GM21528 (cell line): Measurements from ENCODE around the gene CAMK1G.
A peak's percentile ranks its signal among the peaks of the same experiment; 100 is the strongest.

Experiments used
- ATAC-seq: cut with Tn5 transposase; IDR thresholded peaks from one replicate; pipeline ENCODE4 v1.9.1; 2021; ENCODE audit warnings: mild to moderate bottlenecking, moderate library complexity; ENCODE audit not compliant: unreplicated experiment, low FRiP score

CAMK1G gene

DNA sequence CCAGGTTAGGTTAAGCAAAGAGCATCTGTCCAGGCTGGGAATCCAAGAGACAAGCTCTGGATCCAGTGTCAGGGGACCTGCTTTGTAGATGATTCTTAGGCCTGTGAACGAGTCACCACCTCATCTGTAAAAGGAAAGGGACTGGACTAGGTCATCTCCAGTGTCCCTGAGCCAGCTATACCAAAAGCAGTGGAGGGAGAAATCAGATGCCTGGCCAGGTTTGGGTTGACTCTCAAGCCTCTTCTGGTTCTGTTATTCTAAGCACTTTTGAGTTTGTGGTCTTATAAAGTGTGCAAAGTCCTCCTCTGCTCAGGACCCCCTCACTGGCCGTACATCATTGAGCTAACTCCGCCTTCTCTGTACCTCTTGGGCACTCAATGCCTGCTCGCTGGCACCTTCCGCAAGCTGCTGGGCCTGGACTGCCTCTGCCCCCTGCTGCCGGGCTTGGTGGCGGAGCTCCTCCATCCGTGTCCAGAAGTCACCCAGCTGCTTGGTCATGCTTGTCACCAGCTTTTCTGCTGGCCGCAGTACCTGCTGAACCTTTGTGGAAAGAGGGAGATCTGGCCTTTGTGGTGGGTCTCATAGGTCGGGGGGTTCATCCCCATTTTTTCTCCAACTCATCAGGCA is 33.6 kb downstream of the CAMK1G start:
- no peak for ATAC-seq

DNA sequence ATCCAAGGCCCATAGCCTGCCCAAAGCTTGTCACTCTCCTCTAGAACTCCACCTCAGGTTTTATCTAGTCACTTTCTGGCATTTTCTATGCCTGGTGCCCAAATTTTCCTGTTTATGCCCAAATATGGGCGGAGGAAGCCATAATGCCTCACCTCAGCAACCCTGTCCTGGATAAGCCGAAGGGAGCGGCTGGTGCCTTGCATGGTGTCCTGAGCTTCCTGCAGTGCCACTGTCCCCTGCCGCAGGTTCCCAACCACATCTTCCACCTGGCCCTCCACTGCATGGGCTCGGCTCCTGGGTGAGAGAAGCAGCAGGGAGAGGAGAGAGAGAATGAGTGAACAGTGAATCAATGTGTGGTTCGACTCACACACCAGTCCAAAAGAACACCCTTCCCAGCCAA is 34.2 kb downstream of the CAMK1G start:
- ATAC-seq = no peak

DNA sequence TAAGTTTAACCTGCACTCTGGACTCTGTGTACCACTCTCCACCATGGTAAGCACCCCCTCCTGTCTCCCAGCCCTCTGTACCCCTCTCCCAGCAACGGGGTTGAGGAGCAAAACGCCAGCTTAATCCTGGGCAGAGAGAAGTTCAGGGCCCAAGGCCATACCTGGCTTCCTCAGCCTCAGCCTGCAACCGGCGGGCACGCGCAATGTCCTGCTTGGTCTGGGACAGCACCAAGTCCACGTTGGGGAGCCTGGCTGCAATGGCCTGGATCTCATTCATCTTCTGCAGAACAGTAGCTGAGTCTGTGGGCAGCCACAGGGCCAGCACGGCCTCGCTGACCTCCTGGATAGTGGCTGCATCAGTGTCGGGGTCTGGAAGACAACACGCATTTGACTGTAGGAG is 34.8 kb downstream of the CAMK1G start:
- no peak for ATAC-seq

DNA sequence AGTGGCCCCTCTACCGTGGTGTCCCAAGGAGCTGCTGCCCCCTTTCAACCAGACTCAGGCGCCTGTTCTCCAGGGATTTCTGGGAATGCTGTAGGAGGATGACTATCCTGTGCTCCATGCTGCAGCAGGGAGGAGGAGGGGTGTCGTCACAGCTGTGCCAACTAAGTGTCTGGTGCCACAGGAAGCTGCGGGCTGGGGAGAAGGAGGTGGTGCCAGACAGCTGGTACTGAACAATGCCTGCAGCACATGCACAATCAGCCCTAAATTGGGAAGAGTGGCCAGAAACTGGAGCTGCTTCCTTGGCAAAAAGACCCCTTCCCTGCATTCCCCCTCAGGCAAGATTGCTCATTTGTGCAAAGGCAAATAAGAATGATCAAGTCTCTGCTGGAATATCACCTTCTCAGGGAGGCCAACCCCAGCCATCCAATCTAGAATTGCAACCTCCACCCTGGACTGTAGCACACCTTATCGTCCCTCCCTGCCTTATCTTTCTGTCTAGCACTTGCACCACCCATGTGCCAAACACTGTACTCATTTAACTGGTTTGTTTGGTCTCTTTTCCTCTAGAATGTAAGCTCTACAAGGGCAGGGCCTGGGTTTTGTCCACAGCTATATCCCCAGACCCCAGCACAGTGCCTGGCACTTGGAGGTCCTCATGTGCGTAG is 35.4 kb downstream of the CAMK1G start:
- ATAC-seq = no peak

DNA sequence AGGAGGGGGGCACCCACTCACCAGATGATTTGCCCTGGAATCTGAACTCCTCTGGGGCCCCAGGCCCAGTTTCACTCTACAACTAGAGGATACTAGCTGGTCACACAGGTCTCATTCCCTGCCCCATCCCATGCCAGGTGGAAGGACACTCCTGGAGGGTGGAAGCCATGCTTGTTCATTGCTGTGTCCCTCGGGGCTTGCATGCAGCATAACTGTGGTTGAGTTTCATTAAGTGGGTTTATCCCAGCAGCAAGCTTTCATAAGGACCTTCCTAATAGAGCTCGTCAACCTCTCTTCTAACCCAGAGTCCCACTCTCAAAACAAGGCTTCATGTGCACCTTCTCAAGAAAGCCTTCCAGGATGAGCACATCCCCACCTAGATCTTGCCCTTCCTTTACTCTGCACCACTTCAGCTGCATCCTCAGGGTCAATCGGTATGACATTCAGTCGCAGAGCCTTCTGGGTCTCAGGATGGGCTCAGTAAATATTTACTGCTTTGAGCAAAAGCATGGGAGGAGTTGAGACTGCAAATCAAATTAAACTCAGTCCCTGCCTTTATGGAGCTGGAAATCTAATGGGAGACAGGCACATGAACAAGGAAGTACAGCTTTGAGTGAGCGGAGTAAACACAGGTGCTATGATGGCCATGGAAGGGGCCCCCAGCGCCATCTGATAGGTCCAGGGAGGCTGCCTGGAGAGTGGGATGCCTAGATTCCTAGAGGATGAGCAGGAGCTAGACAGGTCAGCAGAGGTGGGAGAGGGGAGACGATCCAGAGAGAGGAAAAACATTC is 36.4 kb downstream of the CAMK1G start:
- no peak for ATAC-seq

DNA sequence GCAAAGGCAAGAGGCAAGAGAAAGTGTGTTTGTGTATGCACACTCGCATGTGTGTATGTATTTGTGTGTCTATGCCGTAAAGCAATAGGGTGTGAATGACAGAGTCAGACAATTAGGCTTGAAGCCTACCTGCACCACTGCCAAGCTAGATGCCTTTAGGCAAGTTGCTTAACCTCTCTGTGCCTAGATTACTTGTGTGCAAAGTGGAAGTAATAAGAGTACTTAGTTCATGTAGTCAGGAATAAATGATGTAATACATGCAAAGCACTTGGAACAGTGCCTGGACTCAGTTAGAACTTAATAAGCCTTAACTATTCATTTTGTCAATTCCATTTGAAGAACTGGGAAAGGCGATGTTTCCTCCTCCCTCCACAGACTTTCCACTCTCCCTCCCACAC is 37.0 kb downstream of the CAMK1G start:
- ATAC-seq = no peak

DNA sequence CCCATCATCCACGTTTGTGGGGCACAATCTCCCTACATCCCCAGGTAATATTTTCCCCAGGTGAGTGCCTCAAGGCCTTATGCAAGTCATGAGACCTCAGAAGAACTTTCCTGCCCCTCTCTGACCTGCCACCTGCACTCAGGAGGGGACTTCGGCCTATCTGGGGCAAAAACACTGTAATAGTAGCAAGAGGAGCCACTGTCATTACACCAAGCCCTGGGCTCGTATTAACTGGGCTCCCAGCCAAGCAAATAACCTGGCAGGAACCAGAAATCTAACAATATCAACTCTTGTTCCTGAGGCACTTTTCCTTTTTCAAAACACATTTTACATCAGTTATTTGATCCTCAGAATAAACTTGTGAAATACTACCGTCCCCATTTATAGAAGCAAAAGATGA is 37.8 kb downstream of the CAMK1G start:
- no peak for ATAC-seq

DNA sequence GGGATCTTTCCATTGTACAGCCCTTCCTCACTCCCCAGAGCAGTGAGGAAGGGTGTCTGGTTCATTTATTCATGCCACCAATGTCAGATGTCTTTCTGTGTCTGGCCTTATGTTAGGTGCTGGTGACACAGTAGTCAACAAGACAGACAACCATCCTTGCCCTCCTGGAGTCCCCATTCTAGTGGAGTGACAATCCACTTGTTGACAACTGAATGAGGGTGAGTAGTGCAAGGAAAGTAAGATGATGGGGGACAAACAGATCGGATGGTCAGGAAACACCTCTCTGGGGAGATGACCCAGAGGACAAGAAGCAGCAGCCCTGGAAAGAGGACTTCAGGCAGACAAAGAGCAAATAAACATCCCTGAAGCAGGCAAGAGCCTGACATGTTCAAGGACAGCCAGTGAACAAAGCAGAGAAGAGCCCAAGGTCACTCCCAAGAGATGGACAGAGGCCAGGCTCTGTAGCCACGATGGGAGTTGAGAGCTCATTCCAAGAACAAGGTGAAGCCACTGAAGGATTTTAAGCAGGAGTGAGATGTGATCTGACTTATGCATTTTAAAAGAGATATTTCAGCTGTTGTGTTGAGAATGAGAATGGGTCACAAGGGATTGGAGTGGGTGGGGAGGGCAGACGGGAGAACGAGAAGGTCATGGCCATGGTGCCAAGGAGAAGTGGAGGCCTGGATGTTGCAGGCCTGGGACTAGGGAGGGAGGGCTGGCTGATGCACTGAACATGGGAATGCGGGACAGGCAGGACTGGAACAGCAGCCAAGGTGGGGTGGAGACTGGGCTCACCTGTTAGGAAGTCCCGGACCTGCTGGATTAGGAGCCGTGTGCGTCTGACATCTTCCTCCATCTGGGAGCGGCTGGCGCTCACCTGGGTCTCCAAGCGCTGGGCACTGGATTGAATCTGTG is 38.5 kb downstream of the CAMK1G start:
- ATAC-seq = no peak

DNA sequence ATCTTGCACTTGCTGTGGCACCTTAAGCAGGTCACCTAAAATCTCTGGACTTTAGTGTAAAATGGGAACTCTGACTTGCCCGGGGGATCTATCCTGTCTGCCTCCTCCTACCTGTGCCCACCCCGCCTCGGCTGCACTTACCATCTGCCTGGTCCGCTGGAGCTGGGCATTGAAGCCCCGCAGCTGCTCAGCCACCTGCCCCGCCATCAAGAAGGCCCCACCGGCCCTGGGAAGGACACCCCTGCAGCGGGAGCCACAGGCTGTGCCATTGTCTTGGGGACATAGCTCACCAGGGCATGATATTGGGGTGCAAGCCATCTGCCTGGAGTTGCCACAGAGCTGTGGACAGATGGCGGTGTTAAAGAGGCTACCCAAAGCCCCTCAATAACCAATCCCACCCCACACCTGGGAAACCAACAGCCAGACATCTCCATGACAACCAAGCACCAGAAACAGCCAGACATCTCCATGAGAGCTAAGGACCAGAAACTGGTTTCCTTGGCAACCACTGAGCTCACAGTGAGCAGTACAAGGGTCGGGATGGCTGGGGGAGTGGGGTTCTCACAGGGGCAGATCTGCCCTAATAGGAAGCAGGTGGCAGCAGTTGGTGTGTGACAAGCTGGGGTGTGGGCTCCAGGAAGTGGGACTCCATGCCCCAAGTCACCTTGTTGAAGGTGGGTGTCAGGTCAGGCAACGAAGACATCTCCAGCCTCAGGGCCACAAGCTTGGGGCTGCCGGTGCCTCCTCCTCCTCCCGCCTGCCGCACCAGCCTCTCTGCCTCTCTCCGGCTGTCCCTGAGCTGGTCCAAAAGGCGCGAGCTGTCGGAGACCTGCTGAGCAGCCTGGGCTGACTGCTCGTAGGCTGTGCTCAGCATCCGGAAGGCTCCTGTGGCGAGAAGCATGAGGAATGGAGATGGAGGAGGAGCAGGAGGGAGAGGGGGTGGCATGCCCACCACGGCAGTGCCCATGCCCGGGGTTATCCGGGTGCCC is 39.6 kb downstream of the CAMK1G start:
- no peak for ATAC-seq

DNA sequence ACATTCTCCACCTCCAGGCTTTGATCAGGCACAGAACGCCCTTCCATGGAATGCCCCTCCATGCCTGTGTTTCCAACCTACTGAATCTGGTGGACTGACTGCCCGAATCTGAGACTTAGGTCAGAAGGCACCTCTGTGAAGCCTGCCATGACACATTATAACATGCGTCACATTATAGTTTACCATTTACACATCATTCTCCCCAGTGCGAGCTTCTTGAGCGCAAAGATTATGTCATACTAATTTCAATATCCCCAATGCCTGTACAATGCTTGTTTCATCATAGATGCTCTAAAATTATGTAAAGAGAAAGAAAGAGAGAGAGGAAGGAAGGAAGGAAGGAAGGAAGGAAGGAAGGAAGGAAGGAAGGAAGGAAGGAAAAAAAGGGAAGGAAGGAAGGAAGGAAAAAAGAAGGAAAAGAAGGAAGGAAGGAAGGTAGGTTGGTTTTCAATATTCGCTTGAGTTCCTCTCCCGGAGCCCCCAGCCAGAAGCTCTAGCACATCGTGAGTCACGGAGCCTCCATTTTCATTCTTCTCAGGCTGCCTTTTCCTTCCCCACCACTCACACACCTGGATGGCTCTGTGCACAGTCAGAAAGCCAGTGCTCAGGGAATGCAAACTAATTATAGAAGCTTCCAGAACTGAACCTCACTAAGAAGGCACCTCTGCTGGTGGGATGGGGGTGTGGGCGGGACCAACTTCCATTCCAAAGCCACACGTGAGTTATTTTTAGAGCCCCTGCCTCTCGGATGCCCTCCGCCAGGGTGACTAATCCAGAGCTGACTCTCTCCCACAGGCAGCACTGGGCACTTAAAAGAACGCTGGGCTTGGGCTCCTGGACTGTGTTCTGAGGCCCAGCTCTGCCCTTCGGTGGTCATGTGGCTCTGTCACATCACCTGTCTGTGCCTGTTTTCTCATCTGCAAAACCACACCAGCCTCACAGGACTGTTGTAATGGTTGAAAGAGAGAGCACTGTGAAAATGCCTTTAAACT is 41.3 kb downstream of the CAMK1G start:
- ATAC-seq = no peak

DNA sequence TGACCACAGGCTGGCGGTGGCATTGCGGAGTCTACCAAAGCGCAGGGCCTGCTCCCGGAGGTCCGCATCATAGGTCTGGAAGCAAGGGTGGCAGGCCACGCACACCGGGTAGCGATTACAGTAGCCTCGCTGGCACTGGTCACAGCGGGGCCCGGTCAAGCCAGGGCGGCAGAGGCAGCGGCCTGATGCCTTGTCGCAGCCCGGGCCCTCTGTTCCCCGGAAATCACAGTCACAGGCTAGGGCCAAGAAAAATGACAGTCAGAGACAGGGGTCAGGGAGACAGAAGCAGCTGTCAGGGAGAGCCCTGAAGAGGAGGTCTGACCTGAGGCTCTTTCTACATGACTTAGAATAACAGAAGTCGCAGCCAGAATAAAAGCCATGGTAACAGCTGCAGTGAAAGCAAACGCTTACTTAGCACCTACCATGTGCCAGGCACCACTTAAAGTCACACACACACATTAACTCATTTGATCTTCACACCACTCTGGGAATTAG is 42.3 kb downstream of the CAMK1G start:
- ATAC-seq = no peak

DNA sequence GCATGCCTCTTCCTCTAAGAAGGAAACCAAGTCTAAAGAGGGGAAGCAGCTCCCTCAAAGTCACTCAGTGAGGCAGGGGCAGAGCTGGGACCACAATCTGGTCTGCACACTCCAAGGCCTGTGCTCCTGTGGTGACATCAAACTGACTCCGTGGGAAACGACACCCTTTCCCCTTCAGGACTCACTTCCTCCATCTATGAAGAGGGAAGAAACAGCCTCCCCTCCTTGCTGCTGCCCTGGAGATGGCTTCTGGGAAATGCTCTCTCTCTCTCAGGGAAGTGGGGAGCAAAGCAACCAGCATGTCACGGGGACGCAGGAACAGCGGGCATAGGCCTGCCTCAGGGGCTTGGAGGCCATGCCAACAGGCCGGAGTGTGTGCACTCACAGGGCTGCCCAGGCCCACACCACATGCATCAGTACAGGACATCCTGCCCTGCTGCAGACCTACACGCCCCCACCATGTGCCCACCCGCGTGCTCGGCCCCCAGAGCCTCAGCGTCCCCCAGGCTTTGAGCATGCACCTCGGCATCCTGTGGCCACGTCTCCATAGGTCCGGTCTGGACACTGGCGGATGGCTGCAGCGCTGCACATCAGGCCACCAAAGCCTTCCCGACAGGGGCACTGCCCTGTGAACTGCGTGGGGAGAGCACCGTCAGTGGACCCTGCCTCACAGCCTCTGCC is 43.0 kb downstream of the CAMK1G start:
- ATAC-seq = no peak

DNA sequence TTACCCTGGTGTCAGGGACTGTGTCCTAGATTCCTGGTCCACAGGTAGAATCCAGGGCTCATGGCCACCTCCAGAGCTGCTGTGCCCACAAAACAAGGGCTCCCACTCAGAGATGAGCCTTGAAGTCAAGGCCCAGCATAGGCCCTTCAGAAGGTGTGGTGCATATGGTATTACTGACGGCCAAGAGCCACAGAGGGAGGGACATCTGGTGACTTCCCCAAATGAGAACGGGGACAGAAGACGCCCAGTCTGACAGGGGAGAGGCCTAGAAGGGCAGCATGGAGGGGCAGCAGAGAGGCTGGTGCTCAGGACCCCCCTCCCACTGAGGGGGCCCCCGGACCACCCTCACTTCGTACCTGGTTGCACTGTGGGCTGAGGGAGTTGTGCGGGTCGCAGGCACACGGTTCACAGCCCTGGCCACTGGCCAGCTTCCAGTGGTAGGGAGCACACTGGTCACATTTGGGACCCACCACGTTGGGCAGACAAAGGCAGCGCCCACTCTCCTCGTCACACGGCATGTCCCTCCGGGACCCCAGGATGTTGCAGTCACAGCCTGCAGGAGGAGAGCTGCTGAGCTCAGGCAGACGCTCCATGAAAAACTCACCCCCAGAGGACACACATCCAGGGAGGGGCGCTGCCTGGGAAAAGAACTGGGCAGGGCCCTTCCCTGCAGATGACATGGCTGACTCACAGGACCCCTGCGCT is 43.7 kb downstream of the CAMK1G start:
- peak; percentile 23 for ATAC-seq

DNA sequence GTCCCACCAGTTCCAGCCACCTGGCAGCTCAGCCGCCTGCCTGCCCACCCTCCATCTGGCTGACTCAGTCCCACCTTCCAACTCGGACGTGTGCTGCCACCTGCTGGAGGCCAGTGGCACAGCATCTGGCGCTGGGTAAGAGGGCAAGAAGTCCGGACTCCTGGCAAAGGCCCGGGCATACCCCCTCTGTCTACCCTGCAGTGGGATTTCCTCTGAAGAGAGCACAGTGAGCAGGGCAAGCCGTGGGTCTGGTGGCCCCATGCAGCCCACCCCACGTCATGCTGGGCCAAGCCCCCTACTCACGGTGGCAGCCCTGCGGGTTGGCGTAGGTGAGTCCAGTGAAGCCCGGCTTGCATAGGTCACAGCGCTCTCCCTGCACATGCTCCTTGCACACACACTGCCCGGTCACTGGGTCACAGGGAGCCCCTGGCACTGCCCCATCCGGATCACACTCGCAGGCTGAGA is 44.2 kb downstream of the CAMK1G start:
- peak; percentile 78 for ATAC-seq

DNA sequence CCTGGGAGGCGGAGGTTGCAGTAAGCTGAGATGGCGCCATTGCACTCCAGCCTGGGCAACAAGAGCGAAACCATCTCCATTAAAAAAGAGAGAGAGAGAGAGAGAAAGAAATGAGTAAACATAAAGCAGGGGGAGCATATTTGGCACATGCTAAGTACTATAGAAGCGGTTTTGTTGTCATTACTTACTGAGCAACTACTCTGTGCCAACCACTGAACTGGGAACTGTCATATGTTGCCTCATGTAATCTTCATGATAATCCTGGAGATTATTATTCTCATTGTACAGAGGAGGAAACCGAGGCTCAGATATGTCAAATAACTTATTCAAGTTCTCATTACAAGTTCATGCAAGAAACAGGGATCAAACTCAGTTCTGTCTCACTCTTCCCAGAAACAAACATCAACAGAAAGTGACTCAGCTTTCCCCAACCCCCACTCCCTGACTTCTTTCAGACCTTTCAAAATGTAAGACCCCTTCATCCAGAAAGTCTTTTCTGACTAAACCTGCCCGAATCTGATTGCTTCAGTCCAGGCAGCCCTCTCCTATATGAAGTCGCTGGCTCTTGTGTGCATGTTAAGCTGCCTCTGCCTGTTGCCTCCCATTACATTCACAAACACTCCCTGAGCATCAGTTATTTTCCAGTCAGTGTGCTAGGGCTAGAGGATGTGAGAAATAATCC is 45.2 kb downstream of the CAMK1G start:
- ATAC-seq = no peak

DNA sequence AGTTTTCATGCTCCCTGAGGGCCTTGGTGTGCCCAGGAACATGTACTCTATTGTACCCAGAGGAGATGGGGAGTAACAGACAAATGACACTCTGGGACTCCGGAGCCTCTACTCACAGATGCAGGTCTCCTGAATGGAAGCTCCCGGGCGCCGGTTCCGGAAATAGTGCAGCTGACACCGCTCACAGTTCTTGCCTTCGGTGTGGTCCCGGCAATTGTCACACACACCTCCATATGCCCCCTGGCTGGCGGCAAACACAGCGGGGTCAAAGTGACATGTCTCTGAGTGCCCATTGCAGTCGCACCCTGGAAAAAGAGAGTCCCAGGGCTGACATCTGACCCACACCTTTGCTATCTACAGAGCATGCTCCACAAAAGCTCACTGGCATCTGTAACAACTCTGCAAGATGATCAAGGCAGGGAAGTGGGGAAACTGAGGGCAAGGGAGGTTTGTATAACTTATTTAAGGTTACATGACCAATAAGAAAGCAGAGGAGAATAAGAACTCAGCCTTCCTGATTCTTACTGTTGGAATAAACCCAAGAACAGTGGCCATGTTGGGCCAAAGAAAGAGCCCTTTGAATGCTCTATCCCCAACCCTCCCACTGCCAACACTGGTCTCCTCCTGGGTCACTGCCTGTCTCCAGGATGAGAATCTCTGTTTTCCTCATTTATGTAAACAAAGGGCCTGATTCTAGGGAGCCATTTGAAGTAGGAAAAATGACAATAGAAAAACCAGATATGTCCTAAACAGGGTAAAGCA is 46.3 kb downstream of the CAMK1G start:
- ATAC-seq = no peak
